ENCODE data around the gene ARID3A. TPM values are rescaled to one million over a fixed set of nuclear protein-coding genes. Genes with fewer than 3 reads are reported as not detected.

ARID3A gene
- total RNA-seq, 1 experiment from 2014 or later, result 12.0 TPM

DNA sequence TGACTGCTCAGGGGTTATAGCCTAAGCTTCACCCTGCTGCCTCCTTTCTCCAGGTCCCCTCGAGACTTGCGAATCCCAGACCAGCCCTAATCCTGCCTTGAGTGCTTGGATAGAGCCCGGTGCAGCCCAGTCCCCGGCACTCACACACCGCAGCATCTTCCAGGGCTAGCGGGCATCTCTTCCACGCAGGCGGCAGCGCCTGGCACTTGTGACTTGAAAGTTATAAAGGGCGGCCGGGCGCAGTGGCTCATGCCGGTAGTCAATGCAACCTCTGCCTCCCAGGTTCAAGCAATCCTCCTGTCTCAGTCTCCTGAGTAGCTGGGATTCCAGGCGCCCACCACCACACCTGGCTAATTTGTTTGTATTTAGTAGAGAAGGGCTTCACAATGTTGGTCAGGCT, 60.2 kb downstream of the ARID3A start:
- no peak for DNase-seq (ENCODE audit: low read depth)

DNA sequence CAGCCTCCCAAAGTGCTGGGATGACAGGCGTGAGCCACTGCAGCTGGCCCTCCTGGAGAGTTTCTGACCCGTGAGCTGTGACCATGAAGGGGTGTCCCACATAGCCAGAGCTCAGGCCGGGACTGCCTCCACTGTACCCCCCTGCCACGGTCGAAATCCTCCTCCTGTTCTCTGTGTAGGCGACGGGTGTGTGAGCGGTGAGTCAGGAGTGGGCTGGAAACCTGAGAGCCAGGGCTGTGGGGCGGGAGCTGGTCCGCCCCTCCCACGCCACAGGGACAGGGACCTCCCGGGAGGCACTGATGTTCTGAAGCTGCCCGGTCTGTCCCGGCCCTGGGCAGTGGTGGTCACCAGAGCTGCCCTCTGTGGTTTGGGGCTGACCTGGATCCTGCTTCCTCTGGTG, 62.2 kb downstream of the ARID3A start:
- no peak for DNase-seq (ENCODE audit: low read depth)

DNA sequence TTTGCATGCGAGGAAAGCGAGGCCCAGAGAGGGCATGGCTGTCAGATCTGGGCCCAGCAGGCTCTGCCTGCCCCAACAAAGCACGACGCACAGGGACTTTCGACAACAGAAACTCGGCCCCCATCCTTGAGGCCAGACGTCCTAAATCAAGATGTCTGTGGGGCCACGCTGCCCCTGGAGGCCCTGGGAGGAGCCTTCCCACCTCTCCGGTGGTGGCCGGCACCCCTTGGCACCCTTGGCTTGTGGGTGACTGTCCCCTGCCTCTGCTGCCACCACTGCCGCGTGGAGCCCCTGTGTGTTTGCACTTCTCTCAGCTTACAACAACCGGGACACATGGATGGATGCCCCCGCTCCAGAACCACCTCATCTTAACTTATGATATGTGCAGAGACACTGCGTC, 62.7 kb downstream of the ARID3A start:
- no peak for DNase-seq (ENCODE audit: low read depth)

DNA sequence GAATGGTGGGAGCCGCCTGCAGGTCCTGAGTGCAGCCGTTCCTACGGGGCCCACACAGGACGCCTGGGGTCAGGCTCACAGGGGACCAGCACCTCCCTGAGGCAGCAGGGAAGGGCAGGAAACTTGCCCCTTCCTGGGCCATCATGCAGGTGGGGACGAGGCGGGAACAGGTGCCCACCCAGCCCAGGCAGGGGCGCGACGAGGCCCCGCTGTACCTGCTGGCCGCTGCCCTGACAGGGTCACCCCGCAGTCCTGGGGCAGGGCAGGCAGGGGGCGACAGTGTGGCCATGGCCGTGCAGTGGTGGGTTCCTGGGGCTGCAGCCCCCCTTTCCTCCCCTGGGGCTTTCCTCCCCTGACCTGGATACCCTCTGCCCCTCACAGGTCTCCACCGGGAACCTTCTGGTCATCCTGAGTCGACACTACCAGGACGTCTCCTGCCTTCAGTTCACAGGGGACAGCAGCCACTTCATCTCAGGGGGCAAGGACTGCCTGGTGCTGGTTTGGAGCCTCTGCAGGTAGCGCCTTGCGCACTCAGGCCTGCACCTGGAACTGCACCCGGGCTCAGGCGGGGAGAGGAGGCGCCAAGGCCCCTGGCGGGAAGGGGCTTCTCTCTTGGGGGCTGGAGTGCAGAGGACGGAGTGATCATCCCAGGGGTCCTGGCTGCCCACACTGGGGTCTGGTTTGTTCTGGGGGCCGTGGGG, 63.7 kb downstream of the ARID3A start:
- DNase-seq (ENCODE audit: low read depth), result no peak

DNA sequence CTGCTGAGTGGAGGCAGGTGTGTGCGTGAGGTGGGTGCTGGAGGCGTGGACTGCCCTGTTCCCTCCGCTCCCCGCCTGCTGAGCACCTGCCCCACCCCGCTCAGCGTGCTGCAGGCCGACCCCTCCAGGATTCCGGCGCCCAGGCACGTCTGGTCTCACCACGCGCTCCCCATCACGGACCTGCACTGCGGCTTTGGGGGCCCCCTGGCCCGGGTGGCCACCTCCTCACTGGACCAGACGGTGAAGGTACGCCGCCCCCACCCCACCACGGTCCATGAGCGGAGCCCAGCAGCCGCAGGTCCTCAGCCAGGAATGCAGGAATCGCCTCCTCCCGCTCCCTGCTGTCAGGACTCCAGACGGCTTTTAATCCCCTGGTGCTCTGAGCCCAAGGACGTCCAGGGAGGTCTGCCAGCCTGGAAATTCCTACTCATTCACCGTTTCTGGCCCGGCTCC, 64.3 kb downstream of the ARID3A start:
- DNase-seq (ENCODE audit: low read depth), result no peak

DNA sequence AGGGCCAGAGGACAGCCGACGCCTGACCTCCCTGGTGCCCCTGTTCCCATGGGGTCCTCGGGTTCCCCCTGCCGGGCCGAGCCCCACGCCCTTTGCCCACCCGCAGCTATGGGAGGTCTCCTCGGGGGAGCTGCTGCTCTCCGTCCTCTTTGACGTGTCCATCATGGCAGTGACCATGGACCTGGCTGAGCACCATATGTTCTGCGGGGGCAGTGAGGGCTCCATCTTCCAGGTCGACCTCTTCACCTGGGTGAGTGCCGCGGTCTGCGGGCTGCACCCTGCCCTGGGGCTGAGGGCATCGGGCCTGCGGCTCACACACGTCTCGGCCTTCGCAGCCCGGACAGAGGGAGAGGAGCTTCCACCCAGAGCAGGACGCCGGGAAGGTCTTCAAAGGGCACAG, 64.9 kb downstream of the ARID3A start:
- no peak for DNase-seq (ENCODE audit: low read depth)

DNA sequence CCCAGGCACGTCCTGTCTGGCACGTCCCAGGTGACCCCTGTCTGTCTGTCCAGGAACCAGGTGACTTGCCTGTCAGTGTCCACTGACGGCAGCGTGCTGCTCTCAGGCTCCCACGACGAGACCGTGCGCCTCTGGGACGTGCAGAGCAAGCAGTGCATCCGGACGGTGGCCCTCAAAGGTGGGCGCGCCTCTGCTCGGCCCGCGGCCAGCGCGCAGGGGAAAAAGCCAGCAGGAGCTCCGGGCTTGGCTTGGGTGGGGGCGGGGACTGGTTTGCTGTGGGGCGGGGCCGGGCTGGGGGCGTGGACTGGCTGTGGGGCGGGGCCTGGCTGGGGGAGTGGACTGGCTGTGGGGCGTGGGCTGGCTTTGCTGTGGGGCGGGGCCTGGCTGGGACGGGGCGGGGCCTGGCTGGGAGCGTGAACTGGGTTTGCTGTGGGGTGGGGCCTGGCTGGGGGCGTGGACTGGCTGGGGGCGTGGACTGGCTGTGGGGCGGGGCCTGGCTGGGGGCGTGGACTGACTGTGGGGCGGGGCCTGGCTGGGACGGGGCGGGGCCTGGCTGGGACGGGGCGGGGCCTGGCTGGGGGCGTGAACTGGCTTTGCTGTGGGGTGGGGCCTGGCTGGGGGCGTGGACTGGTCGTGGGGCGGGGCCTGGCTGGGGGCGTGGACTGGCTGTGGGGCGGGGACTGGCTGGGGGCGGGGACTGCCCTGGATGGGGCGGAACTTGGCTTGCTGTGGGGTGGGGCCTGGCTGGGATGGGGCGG, 65.5 kb downstream of the ARID3A start:
- DNase-seq (ENCODE audit: low read depth), result peak; percentile 51

DNA sequence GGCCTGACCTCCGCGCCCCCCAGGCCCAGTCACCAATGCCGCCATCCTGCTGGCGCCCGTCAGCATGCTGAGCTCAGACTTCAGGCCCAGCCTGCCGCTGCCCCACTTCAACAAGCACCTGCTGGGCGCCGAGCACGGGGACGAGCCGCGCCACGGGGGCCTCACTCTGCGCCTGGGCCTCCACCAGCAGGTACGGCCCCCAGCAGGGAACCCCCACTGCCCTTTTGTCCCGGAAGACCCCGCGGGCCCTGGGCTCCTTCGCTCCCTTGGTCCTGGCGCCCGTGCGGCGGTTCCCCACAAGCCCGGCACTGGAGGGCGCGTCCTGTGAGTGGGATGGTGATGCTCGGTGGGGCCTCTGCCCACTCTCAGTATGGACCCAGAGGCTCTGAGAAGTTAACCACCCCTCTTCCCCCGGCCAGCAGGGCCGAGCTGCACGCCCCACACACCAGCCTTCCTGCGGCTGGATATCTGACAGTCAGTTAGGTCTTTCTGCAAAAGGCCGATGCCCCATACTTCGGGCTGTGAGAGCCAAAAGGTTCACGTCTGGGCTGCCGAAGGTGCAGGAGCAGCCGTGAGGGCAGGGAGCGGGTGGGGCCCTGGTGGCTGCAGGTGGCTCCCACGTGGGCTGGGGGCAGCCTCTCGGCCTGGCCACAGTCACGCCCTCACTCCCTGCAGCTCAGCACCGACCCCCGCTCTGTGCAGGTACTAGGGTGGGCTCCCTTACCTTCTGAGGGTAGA, 66.3 kb downstream of the ARID3A start:
- no peak for DNase-seq (ENCODE audit: low read depth)

DNA sequence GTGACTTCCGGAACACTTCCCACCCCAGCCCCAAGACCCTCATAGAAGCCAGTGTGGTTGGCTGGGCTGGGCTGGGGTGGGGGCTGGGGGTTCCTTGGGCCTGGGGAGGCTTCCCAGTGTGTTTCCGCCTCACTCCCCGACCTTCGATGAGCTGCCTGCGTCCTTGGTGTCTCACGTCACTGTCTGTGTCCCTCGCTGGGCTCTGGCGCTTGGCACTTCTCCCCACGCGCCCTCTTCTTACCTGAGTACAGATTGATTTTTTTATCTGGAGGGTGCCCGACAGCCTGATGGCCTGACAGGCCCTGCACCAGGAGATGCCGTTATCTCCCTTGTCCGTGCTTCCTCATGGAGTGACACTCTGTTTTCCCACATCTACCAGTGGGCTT, 66.8 kb downstream of the ARID3A start:
- DNase-seq (ENCODE audit: low read depth), result no peak

DNA sequence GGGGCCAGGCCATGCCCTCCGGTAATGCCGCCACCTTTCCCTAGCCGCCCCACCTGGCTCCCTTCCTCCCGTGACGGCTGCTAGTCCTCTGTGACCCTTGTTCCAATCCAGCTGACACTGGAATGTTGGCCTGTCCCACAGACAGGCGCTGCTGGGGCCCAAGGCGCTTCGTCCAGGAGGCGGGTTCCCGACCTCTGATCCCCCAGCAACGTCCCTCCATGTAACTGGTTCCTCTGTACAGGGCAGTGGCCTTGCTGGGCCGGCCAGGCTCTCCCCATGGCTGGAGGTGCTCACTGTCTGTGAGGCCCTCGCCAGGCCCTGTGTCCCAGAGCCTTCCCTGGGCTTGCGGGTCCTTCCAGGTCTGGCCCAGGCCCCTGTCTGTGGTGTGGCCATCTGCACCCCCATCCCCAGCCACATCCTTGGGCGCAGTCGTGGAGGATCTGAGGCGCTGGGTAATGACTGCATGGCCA, 67.6 kb downstream of the ARID3A start:
- DNase-seq (ENCODE audit: low read depth), result no peak

DNA sequence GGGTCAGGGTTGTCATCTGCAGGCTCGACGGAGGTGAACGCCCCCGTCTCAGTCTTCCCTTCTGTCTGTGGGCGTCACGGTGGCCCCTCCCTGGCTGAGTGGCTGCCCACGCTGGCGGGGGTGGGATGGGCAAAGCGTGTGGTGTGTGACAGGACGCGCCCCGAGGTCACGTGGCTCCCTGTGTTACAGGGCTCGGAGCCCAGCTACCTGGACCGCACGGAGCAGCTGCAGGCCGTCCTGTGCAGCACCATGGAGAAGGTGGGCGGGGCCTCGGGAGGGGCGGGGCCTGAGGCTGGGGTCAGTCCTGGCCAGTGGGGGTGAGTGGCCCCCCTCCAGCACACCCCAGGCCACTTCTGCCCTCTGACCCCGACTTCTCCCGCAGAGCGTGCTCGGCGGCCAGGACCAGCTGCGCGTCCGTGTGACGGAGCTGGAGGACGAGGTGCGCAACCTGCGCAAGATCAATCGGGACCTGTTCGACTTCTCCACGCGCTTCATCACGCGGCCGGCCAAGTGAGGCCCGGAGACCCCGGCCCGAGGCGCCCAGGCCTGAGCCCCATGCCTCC, 68.1 kb downstream of the ARID3A start:
- DNase-seq (ENCODE audit: low read depth), result no peak

DNA sequence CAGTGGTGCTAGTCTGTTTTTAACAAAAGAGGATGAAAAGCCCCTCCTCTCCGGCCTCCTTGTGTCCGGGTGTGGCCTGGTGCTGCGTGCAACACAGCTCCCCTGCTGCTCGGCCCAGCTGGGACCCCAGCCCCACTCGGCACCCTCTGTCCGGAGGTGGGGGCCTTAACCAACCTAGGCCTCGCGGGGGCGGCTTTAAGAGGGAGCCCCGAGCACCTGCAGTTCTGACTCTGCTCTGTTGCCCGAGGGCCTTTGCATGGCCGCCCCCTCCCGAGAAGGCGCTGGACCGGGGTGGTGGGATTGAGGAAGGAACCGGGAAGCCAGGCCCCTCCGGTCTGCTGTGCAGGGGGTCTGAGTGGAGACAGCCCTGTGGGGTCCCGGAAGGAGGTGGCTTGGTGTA, 68.7 kb downstream of the ARID3A start:
- no peak for DNase-seq (ENCODE audit: low read depth)

DNA sequence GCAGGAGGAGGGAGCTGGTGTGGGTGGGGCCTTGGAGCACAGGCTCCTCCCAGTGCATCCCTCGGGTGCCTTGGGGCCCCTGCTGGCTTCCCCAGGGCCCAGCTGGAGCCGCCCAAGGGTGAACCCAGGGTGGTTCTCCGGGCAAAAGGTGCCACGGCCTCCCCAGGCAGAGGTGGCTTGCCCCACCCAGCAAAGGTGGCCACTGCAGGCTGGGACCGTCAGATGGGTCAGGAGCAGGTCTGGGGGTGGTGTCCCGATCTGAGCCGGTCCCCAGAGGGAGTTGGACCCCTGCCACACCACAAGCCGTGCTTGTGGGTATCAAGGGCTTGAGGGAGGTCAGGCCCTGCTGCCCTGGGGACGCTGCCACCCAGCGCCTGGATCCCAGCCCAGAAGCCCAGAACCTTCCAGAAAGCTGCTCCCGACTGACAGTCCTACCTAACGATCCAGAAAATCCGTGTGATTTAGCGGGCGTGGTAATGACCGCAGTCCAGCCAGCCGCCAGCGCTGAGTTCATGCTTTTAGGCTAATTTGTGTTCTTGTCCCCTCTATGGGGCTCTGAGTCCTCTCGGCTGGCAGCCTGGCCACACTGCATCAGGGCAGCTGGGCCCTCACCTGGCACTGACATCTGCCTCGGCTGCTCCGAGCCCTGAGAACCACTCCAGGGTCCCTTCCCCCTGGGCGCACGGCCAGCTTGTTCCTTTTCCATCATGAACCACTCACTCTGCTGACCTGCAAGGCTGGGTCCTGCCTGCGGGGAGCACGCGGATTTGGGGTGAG, 69.4 kb downstream of the ARID3A start:
- peak; percentile 51 for DNase-seq (ENCODE audit: low read depth)

DNA sequence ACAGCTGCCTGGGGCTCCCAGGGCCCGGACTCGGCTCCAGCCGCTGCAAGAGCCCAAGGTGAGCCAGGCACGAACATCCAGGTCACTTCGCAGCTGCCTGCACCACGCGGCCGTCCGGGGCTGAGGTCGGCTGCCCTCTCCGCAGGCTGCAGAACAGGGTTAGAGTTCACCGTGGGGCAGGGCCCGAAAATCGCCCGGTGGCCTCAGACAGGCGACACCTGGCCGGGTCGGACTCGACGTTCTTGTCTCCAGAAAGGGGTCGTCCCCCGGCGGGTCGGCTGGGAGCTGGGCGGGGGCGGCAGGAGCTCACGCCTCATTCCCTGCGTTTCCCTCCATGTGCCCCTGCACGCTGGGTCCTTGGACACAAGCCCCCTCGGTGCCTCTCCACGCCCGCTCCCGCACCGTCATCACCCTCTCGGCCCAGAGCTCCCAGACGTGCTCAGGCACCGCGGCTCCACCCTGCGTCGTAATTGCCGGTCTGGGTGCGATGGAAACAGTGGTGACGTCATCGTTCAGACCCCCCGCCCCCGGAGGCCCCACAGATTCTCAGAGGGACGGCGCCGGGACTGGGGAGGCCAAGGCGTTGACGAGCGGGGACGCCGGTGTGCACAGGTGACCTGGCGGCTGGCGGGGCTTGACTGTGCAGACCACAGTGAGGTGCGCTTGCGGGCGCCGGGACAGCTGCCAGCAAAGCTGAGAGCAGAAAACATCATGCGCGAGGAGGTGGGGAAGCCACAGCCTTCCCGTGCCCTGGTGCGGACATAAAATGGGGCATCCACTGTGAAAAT, 70.4 kb downstream of the ARID3A start:
- DNase-seq (ENCODE audit: low read depth), result peak; percentile 81

DNA sequence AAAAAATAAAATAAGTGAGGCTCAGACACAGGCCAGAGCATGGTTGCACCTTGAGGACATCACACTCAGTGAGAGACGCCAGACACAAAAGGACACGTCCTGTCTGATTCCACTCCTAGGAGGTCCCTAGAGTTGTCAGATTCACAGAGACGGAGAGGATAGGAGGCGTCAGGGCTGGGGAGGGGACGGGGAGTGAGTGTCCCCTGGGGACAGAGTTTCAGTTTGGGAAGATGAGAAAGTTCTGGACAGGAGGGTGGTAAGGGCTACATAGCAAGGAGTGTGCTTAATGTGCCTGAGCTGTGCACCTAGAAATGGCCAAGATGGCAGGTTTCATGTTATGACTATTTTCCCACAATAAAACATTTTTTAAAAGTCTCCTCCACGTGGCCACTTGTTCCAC, 72.2 kb downstream of the ARID3A start:
- DNase-seq (ENCODE audit: low read depth), result no peak

DNA sequence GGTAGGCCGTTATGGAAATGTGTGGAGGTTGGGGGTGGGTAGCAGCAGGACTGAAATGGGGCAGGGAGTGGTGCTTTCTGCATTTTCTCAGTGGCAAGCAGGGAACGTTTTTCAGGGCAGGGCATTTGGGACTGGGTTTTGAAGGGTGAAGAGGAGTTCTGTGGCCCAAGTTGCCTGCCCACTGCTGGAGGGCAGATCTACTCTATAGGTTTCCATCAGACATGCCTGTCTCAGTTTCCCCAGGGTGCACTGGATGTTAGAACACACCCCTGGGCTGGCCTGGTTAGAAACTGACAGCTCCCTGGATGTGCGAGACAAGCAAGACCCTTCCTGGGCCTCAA, 73.5 kb downstream of the ARID3A start:
- DNase-seq (ENCODE audit: low read depth), result no peak

DNA sequence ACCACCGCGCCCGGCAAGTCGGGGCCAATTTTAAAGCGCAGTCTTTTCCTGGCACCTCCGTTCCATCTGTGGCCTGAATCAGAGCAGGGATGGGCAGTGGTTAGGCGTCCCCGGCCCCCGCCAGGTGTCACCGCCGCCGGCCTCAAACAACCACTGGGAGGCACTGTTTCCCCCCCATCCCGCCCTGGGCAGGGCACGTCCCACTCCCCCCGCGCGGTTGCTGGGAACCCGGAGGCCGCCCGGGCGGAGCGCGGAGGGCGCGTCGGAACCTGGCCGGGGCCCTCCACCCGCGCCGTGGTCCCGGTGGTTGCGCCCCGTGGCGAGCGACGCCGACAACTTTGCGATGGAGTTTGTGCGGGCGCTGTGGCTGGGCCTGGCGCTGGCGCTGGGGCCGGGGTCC, 74.3 kb downstream of the ARID3A start, which contains the start of gene GRIN3B:
TSS of gene GRIN3B (plus strand) at position 325 of the 400 bp plus-strand sequence. CDS start at position 344, 19 bp downstream.
- peak; percentile 63 for DNase-seq (ENCODE audit: low read depth)

DNA sequence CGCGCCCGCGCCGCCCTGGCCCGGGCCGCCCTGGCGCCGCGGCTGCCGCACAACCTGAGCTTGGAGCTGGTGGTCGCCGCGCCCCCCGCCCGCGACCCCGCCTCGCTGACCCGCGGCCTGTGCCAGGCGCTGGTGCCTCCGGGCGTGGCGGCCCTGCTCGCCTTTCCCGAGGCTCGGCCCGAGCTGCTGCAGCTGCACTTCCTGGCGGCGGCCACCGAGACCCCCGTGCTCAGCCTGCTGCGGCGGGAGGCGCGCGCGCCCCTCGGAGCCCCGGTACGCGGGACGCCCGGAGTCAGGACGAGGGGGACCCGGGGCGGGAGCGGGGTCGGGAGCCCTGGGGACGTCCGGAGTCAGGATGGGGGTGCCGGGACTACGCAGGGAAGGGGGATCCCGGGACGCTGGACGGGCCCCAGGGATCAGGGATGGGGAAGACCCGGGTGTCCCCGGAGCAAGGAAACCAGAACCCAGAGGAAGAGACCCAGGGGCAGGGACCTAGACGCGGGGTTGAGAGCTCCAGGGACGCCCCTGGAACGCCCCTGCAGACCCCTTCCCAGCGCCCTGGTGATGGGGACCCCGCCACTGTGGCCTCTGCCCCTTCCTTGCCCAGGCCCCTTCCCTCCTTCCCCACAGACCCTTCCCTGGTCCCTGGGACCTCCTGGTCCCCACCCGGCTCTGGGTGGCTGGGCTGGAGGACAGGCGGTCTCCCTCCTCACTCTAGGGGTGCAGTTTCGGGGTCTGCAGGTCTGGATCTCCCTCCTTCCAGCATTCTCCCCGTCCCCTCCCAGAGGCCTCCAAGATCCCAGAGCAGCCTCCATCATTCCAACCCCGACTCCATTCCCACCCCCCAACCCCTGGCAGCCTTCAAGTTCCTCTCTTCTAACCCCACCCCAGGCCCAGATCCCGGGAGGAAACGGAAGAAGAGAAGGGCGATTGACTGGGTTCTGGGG, 75.0 kb downstream of the ARID3A start:
- DNase-seq (ENCODE audit: low read depth), result no peak

DNA sequence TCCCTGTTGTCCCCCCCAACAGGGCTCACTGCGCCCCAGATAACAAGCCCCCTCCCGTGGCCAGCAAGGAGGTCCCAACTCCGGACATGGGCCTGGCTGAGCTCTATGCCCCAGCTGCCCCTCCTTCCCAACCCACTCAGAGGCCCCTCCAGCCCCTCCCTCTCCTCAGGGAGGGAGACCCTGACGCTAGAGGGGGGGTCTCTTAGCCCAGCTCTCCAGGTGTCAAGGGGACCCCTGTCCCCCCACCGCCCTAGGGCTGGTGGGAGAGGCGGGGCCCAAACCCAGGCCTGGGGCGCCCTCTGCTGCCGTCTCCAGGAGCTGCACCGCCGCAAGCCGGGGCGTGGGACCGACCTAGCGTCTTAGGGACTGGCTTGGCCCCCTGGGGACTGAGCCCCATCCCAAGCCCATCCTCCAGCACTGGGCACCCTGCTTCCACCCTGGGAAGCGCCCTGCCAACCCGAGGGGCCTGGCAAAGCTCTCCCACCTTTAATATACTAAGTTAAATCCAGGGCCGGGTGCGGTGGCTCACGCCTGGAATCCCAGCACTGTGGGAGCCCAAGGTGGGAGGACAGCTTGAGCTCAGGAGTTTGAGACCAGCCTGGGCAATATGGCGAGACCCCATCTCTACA, 75.8 kb downstream of the ARID3A start:
- DNase-seq (ENCODE audit: low read depth), result peak; percentile 63

Measured in Daoy (cell line).